Stimulated activated CD8-positive, alpha-beta memory T cell treated with anti-CD3 and anti-CD28 coated beads, Interleukin-4, amount 100 ng/mL, for 24 hours (primary cell): ENCODE measurements around the gene LTO1.
"Not testable (repeated sequence)": the region's sequence is repeated elsewhere in the genome, so short reads cannot be mapped to it uniquely, and the experiment has no call there.

Experiments used
- DNase-seq: peaks from one replicate; pipeline ENCODE4 v3.0.0-alpha.2; 2020; ENCODE audit warnings: low read depth

LTO1 gene

DNA sequence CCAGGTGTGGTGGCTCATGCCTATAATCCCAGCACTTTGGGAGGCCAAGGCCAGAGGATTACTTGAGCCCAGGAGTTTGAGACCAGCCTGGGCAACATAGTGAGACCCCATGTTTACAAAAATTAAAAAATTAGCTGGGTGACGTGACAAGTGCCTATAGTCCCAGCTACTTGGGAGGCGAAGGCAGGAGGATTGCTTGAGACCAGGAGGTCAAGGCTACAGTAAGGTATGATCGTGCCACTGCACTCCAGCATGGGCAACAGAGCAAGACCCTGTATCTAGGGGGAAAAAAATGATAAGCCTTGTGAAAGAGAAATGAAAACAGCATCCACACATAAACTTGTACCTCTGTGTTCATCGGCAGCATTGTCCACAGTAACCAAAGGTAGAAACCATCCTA, 42.3 kb downstream of the LTO1 start:
- DNase-seq, result no peak

- DNase-seq, result no peak
These were observed 44.7 kb downstream of the LTO1 start for GRCh38 chr11:69630424-69630823.

- no peak for DNase-seq
These were observed 45.1 kb downstream of the LTO1 start for GRCh38 chr11:69630017-69630416.

GRCh38 chr11:69627551-69627950, 47.6 kb downstream of the LTO1 start:
- no peak for DNase-seq

DNA sequence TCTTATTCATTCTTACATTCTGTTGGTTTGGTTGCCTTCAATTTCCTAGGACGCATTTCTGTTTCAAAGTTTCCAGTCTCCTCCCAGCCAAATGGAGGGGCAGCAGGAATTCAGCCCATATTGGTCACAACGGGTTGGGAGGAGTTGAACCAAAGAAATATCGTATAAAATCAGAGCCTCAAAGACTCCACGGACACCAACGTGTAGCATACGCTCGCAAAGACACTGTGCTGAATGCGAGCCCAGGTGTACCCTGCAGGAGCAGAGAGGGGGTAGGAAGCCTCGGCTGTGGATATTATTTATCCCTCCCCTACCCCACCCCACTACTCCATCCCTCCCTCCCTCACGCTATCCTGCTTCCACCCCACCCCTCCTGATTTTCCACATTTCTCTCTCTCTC, 49.7 kb downstream of the LTO1 start:
- no peak for DNase-seq

GRCh38 chr11:69624293-69624692, 50.9 kb downstream of the LTO1 start:
- DNase-seq, result no peak

DNA sequence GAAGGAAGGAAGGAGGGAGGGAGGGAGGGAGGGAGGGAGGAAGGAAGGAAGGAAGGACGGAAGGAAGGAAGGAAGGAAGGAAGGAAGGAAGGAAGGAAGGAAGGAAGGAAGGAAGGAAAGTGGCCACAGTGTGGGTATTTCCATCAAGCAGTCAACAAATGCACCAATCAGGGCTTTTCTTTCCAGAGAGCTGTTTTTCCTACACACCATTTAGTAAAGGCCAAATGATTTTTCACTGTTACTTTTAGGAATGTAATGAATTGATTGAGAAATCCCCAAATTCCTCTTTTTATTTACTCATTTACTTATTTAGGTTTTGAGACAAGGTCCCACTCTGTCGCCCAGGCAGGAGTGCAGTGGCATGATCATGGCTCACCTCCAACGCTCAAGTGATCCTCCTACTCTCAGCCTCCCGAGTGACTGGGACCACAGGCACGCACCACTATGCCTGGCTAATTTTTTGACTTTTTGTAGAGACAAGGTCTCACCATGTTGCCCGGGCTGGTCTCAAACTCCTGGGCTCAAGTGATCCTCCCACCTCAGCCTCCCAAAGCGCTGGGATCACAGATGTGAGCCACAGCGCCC, 53.0 kb downstream of the LTO1 start:
- not testable (repeated sequence) for DNase-seq

DNA sequence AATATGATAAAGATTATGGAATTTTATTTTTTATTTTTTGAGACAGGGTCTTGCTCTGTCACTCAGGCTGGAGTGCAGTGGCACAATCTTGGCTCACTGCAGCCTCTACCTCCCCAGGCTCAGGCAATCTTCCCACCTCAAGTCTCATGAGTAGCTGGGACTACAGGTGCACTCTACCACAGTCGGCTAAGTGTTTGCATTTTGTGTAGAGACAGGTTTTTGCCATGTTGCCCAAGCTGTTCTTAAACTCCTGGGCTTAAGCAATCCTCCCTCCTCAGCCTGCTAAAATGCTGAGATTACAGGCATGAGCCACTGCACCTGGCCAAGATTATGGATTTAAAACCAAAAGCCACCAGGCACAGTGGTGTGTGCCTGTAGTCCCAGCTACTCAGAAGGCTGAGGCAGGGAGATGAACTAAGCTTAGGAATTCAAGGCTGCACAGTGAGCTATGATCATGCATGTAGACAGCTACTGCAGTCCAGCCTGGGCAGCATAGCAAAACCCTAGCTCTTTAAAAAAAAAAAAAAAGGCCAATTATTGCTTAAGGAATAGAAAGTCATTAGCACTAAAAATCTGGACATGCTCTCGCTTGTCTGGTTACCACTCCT, 54.4 kb downstream of the LTO1 start:
- DNase-seq, result no peak

DNA sequence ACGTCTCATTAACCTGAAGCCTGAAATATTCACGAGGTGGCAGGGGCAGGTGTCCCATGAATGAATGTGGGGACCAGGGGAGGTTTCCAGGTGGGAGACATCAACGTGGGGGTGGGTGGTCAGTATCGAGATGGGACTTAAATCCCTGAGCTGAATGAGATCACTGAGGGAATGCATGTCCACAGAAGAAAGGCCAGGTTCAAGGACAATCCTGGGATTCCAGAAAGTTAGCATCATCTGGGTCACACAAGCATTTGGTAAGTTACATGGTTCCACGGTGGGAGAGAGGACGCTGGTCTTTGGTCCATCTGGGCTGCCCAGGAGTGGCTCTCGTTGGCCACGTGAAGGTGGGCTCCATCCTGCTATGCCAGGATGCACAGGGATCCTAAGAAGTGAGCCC, 56.9 kb downstream of the LTO1 start:
- DNase-seq, result no peak

DNA sequence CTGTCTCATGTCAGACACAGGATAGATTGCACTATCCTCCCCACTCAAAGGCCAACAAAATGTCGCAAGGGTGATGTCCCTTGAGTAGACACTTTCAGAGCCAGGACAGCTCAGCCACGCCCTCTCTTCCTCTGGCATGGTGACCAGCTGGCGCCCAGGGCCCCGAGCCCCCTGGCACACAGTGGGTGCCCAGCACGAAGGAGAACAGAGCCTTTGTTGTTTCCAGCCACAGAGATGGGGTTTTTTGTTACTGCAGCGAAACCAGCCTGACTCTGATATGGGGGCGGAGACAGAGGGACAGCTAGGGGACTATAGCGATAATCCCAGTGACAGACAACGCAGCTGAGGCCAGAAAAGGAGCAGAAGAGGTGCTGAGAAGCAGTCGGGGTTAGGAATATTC, 57.5 kb downstream of the LTO1 start:
- no peak for DNase-seq

DNA sequence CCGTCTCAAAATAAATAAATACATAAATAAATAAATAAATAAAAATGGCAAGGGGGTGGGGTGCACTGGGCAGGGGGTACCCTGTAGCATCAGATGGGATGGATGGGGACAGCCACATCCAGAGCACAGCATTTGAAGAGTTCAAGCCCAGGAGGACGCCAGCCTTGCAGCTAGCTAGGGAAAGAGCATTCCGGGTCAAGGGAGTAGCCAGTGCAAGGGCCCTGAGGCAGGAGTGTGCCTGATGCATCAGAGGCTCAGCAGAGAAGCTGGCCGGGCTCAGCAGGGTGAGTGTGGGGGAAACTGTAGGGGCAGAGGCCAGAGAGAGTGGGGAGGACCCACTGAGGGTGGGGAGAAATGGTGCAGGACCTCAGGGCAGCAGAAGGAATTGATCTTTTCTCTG, 57.9 kb downstream of the LTO1 start:
- DNase-seq, result no peak
